ENCODE results near the gene ARRDC3.
"Not testable (repeated sequence)": the region's sequence is repeated elsewhere in the genome, so short reads cannot be mapped to it uniquely, and the experiment has no call there.

ARRDC3 gene, protein sequence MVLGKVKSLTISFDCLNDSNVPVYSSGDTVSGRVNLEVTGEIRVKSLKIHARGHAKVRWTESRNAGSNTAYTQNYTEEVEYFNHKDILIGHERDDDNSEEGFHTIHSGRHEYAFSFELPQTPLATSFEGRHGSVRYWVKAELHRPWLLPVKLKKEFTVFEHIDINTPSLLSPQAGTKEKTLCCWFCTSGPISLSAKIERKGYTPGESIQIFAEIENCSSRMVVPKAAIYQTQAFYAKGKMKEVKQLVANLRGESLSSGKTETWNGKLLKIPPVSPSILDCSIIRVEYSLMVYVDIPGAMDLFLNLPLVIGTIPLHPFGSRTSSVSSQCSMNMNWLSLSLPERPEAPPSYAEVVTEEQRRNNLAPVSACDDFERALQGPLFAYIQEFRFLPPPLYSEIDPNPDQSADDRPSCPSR

DNA sequence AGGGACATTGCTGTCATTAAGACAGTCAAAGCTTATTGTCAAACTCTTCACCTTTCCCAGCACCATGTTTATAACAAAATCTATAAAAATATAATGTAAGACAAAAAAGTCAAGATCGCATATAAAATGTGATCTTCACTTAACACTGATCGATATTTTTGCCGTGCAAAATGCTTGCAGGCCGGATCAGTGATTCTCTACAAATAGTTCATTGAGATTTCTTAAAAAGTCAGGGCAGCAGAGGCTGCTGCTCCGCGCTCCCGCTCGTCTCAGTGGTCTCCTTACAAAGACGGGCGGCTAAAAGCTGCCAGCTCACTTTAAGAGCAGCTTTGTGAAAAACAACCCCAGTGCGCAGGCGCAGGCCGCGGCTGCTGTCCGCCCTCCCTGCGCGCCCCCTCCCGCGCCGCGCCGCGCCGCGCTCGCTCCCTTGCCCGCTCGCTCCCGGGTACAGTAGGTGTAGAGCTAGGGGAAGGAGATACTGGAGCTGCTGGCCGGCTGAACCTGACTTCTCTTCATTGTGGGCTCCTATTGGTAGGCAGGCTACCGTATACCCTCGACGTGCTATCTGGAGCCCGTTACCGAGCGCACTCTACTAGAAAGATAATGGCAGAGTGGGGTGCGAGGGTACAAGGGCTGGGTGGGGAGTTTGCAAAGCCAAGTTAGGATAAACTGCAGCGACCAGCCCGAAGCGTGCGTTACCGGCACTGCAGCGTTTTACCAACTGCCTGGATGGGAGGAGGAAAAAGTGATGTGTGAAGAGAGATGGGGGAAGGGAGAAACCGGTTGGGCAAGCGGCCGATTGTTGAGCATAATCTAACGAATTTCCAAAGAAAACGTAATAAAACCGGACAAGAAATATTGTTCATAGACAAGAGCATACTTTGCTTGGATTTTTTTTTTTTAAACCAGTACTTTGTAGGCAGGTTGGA is at the start of gene ARRDC3:
TSS of gene ARRDC3 (minus strand) at position 291 of the 929 bp plus-strand sequence. CDS start at position 66, 225 bp downstream.
- peak; percentile 41 to 97 (median 91) for DNase-seq

DNA sequence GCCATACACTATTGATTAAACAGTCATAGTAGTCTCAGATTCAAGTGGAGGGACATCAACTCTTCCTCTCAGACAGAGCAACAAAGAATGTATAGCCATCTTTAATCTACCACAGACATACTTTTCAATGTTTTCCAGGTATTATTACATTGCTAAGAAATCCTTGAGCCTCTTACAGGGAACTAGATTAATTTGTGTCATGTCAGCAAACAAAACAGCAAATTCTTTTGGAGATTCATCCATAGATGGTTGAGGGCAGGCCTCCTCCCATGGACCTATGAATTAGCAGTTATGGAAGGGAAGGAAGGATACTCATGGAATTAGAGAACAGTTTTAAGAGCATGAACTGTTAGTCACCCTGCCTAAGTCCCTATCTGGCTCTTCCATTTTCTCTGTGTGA is 47.8 kb upstream of the ARRDC3 start:
- DNase-seq, result no peak

DNA sequence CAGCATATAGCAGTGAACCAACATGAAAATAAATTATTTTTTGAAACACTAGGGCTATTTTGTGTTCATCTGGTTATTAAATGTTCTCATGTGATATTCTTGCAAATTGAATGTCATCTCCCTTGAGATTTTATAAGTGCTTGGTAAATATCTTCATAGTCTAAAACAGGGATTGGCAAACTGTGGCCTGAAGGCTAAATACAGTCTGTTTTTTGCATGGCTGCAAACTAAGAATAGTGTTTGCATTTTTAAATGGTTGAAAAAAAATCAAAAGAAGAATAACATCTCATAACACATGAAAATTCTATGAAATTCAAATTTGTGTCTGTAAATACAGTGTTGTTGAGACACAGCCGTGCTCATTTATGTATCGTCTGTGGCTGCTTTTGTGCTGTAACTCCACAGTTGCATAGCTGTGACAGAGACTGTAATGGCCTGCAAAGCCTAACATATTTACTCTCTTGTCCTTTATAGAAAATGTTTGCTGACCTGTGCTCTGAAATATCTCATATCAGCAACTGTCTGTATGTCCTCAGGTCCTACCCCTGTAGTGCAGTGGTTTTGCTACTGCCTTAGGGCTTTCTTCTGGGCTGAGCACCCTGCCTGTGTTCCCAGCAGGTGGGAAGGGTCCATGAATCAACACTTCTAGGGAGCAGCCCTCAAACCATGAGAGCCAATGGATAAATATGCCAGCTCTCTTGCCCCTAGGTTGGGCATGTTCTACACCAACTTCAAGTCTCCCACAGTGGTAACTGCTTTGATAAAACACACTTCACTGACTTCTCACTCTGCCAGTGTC is 41.7 kb upstream of the ARRDC3 start:
- no peak for DNase-seq

DNA sequence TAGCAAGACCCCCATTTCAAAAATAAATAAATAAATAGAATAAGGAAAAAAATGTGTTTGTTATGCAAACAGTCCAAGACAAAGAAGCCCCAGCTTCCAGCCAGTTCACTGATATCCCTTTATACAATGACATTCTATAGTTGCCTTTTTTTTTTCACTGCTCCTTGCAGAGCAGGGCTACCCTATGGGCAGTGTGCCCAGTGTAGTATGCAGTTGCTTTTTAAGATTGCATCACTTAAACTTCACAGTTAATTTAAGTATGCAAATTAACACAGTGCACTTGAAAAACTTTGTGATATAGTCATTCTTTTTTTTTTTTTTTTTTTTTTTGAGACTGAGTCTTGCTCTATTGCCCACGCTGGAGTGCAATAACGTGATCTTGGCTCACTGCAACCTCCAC is 40.8 kb upstream of the ARRDC3 start:
- DNase-seq, result no peak

DNA sequence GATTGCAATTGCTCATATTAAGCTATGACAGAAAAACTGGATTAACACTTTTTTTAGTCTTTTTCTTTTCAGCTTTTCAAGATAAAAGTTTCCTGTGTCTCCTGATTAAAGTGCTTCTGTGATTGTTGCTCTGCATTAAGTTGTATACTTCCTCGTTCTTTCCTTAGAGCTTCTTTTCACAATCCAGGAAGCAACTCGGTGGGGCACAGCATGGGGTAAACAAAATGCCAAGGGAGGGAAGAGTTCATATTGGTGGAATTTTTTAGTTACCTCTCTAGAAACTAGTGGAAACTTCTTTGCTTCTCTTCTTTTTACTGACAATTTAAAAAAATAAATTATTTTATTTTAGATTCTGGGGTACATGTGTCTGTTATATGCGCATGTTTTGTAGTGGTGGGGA is 37.8 kb upstream of the ARRDC3 start:
- DNase-seq, result no peak

DNA sequence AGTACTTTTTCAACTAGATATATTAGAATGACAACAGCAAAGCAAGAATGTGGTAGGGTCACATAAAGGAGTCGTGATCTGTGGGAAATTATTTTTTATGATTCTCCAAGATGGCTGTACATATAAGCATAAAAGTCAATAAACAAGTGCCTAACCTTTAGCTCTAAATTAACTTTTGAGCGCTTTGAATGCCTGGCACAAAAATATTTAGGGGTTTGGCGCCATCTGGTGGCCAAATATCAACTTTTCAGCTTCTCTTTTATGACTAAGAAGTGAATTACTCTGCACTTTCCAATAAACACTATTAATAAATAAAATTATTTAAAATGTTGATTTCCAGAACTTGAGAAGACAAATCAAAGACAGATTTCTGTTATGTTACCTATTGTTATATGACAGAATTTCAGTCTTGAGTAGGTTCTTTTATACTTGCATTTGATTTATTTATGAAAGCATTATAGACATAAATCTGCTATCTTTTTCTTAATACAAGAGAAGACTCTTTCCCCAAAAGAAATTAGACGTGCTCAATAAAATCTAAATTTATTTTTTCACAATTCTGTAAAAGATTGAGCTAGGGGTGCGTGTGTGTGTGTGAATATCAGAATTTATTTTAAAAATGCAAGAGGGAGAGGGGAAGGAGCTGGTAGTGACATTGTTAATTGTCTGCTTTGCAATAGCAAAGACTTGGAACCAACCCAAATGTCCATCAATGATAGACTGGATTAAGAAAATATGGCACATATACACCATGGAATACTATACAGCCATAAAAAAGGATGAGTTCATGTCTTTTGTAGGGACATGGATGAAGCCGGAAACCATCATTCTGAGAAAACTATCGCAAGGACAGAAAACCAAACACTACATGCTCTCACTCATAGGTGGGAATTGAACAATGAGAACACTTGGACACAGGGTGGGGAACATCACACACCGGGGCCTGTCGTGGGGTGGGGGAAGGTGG is 36.7 kb upstream of the ARRDC3 start:
- peak in 36 of 56 donors; percentile 0 to 81 (median 15) for DNase-seq

DNA sequence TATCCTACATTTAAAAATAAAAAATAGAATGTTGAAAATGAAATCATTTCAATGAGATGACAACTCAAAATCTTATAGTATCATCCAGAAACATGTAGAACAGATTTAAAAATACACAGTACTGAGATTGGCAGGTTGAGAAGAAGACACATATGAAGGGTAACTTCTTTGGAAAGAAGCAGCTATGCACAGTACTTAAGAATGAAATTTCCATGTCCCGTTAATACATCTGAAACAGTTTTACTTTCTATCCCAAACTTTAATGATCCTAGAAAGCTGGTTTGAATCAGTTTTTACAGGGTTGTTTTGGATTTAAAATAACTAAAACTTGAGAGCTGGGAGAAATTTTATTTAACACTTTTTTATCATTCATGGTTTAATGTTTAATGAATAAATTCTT is 36.0 kb upstream of the ARRDC3 start:
- DNase-seq, result no peak

DNA sequence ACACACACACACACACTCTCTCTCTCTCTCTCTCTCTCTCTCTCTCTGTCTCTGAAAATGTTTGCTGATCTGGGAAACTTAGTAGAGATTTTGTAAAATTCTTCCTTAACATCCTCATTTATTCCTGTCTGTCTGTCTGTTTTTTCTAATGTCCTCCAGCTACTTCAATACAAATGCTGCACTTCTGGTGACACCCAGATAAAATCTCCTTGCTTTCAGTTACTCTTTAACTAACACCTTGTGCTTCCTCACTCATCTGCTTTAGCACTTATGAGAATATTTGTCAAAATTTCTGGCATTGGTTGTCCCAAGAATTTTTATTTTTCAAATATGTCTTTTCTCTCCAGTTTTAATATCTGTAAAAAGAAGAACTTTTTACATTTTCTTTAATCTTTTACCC is 35.0 kb upstream of the ARRDC3 start:
- no peak for DNase-seq

DNA sequence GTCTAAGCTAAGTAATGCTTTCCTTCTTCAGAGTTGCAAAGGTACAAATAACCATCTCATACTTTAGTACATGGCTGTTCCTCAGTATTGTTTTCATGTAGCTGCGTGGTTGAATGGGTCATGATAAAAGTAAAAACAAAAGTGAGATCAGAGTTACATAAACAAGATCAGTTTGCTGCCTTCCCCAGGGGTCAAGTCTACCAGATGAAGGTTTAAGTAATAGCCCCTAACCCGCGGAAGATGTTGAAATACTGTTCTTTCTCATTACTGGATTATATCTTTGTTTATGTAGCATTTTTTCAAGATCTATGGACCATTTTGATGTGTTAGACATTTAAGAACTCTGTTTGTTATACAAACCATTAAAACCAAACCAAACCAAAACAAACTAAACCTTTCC is 34.1 kb upstream of the ARRDC3 start:
- DNase-seq, result no peak

DNA sequence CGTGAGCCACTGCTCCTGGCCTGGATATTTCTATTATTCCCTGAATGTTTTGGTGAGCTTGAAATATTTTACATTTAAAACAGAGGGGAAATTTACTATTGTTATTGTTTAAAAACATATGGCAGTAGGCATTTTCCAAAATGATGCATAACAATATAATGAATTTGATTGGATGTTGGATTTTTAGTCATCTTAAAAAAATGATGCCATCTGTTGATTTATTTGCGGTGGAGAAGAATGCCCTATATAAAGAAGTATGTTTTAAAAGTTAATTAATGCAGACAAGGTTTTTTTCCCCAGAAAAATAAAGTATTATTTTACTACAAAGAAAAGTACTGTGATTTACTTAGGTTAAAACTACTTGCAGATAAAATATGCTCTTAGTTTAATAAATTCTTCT is 33.4 kb upstream of the ARRDC3 start:
- no peak for DNase-seq

DNA sequence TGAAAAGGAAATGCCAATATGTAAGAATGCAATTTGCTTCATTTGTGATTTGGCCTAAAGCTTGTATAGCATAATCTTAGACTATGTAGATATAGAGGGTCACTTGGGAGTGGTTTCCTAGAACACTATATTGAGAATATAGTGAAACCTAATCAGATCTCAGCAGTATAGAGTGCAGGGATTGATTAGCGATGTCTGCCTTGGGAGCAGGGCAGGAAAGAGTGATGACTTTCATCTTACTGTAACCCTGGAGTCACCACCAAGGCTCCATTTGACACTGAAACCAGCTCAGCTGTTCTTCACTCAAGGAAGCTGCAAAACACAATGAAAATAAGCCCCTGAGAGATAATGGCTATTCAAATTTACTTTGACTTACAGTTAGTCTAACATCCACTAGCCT is 26.2 kb upstream of the ARRDC3 start:
- no peak for DNase-seq

DNA sequence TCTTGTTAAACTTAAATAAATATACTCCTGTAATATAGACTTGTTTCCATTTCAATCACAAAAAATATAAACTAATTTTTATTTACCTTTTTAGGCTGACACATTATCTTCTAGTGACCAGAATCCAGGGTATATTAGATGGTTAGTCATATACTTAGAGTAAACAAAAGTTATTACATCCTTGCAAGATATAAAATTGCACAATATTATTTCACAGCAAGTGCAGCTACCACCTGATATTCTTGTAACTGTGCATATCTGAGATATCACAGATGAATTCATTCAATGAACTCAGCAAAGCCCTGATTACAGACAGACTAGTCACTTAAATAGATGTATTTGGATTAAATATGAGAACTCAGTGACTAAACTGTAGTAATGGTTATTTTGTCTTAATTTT is 25.6 kb upstream of the ARRDC3 start:
- no peak for DNase-seq

DNA sequence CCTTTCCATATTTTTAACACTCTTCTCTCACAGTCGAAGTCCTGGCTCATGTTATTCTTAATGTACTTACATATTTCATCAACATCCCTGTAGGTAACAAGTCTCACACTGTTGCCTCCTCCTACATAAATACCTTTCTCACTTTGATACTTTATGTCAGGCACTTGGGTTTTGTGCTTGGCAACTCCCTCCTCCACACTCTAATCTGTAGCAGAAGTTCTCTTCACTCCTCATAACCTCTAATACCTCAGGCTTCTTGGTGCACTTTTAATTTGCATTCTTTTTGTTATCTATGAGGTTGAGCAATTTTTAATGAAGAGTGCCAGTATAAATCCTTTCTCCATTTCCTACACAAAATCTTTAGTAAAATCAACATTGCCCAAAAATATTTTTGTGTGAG is 24.1 kb upstream of the ARRDC3 start:
- DNase-seq, result no peak

DNA sequence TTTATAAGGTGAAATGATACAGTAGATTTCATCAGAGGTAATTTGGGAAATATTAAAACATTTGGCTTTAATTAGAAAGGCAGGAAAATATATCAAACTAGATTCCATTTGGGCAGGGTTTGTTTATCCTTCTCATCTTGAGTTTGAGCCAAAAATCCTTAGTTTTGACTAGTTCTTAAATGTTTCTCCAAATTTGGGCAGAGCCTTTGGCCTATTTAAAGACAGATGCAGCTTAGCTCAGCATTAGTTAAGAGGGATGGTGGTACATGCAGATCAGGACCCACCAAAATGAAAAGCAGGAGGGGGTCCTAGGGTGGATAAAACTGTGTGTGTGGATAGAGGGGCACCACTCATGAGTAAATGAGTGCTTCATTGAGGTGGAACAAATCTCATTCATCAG is 20.3 kb upstream of the ARRDC3 start:
- DNase-seq, result no peak

DNA sequence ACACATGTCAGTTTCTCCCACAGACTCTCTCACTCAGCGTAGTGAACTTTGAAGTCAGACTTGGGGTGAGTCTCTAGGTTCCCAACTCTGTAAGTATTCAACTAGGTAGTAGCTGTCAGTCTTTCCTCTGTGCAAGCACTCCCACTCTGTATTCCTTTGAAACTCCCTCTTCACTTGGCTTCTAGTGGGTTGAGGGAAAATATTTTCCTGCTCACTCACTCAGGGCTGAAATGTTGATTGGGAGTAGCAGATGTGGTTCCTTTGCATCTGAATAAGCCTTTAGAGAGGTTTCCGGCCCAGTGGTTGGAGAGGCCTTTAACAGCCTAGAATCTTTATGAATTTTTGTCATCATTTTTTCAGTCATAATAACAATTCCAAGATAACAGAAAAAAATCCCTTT is 18.1 kb upstream of the ARRDC3 start:
- DNase-seq, result no peak

DNA sequence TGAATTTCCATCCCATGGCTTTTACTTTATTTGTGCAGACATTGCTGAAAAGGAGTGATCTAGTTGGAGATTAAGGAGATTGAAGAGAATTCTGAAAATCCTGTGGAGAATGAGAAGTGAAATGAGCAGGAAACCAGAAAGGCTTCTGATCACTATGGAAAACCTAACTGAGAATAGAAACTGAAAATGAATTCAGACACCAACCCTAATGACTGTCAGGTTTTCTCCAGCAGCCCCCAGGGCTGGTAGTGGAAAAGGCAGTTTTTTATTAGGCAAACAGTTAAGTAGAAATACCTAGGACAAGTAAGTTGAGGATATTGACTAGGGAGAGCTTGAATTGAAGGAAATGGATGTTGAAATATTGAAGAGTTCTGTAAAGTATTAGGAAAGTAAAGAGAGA is 14.7 kb upstream of the ARRDC3 start:
- no peak for DNase-seq

DNA sequence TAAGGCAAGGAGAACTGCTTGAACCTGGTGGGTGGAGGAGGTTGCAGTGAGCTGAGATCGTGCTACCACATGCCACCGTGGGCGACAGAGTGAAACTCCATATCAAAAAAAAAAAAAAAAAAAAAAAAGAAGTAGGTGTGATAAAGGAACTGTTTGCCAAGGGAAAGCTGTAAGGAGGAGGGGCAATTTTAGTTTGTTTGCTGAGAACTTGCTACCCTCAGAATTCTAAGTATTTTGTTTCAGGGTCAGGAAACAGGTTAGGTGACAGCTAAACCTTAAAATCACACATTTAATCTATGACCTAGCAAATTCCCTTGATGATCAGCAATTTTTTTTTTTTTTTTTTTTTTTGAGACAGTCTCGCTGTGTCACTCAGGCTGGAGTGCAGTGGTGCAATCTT is 7.2 kb upstream of the ARRDC3 start:
- no peak for DNase-seq

DNA sequence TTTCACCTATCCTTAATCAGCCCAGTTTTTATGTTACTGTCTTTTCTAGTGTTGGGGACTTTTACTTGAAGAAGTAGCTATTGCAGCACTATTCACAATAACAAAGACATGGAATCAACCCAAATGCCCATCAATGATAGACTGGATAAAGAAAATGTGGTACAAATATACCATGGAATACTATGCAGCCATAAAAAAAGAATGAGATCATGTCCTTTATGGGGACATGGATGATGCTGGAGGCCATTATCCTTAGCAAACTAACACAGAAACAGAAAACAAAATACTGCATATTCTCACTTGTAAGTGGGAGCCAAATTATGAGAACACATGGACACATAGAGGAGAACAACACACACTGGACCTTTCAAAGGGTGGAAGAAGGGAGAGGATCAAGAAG is 6.4 kb upstream of the ARRDC3 start:
- not testable (repeated sequence) for DNase-seq

DNA sequence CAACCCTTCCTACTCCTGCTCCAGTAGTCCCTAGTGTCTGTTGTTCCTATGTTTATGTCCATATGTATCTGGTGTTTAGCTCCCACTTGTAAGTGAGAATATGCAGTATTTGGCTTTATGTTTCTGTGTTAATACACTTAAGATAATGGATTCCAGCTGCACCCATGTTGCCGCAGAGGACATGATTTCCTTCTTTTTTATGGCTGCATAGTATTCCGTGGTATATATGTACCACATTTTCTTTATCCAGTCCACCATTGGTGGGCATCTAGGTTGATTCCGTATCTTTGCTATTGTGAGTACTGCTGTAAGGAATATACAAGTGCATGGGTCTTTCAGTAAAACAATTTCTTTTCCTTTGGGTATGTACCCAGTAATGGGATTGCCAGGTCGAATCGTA is 5.2 kb upstream of the ARRDC3 start:
- DNase-seq, result no peak

DNA sequence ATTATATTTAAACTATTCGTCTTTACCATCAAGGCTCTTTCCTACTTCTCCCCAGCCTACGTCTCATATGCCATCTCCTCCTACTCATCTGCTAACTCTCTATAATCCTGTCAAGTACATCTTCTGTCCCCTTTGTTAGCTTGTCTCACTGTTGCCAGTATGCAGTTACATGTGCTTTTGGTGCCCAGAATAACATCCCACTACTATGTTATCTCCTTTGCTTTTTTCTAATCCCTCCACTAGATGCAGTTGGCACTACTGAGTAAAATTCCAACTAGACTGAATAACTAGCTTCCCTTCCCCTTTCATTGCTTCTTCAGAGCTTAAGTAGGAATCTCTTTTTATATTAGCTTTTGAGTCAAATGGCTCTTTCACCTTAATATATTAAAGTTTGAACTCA is 3.0 kb upstream of the ARRDC3 start:
- peak in 5 of 56 donors; percentile 1 to 18 (median 10) for DNase-seq
